Thymus (tissue), 11 donors: Measurements from ENCODE around the gene TTLL1. TPM values are rescaled to one million over a fixed set of nuclear protein-coding genes. Genes with fewer than 3 reads are reported as not detected.
"Not testable (repeated sequence)": the region's sequence is repeated elsewhere in the genome, so short reads cannot be mapped to it uniquely, and the experiment has no call there.

Experiments
- DNase-seq, 9 donors: peaks; one replicate each; pipeline ENCODE4 v3.0.0-alpha.2; 2013; ENCODE audit warnings: low spot score in 9 of 9, low read depth in 6 of 9, missing footprints in 1 of 9
- H3K27ac ChIP-seq, 2 donors: one replicate each; pipeline ENCODE4 v1.5.1; 2013; ENCODE audit warnings: control low read depth in 1 of 2, low read depth in 1 of 2, low read length in 1 of 2, mild to moderate bottlenecking in 1 of 2, moderate library complexity in 1 of 2
- H3K27me3 ChIP-seq, 2 donors: one replicate each; pipeline ENCODE4 v1.5.1; 2013; ENCODE audit warnings: low read length in 1 of 2; ENCODE audit not compliant: control insufficient read depth in 2 of 2, insufficient read depth in 1 of 2
- H3K36me3 ChIP-seq, 2 donors: one replicate each; pipeline ENCODE4 v1.5.1; 2013; ENCODE audit warnings: low read length in 1 of 2, mild to moderate bottlenecking in 1 of 2, moderate library complexity in 1 of 2; ENCODE audit not compliant: control insufficient read depth in 2 of 2, insufficient read depth in 2 of 2
- H3K4me1 ChIP-seq, 2 donors: one replicate each; pipeline ENCODE4 v1.5.1; 2013; ENCODE audit warnings: low read length in 2 of 2; ENCODE audit not compliant: control insufficient read depth in 2 of 2, insufficient read depth in 2 of 2
- H3K4me3 ChIP-seq, 2 donors: one replicate each; pipeline ENCODE4 v1.5.1; 2013; ENCODE audit warnings: low read length in 2 of 2, control low read depth in 1 of 2, mild to moderate bottlenecking in 1 of 2
- H3K9me3 ChIP-seq, 2 donors: one replicate each; pipeline ENCODE4 v1.5.1; 2013; ENCODE audit warnings: low read length in 1 of 2, mild to moderate bottlenecking in 1 of 2; ENCODE audit not compliant: control insufficient read depth in 2 of 2, insufficient read depth in 1 of 2
- WGBS: extraction: QIAGEN DNeasy Blood & Tissue Kit; methylation state at CpG from one replicate; pipeline ENCODE4 v1.1.7; 2013; 5-methylcytosine and 5-hydroxymethylcytosine counted together
- polyA plus RNA-seq: library from polyadenylated mRNA; stranded (reverse); fragments of 200-250 nt; gene quantifications from one replicate; pipeline ENCODE4 v1.2.3, GENCODE V29; 2013
- total RNA-seq: library from RNA; stranded (reverse); fragments of 120-200 nt; gene quantifications from one replicate; pipeline ENCODE4 v1.2.4, GENCODE V29; 2013
- donor health status: healthy.

TTLL1 gene
- total and polyA plus RNA-seq, 2 donors, result 8.4 to 10.2 TPM

DNA sequence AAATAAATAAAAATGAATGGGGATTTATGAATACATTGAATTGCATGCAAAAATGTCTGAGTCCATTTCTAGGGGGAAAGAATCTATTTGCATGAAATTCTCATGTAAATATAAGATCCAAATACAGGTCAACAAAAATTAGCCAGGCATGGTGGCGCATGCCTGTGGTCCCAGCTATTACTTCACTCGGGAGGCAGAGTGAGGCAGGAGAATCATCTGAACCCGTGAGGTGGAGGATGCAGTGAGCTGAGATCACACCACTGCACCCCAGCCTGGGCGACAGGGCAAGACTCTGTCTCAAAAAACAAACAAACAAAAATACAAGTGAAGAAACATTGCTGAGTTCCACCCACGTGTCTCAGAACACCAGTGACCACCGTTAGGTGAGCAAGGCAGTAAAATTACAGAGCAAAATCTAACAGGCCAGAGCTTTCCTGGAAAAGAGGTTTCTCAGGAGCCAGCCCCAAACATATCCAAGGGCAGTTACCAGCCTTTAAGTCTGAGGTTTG lies 91.6 kb downstream of the TTLL1 start:
- no peak for DNase-seq
- 80% methylated on average over 6 of the region's 6 CpGs for WGBS
- H3K9me3 ChIP-seq, result peaks cover 0 to 10% of the 10 kb centered on the region in 2 donors
- peaks cover 8 to 33% of the 10 kb centered on the region in 2 donors for H3K4me1 ChIP-seq
- no peaks in the 10 kb centered on the region for H3K27me3 ChIP-seq
- no peak overlapping the region for H3K27ac ChIP-seq
- no peaks in the 10 kb centered on the region for H3K36me3 ChIP-seq
- H3K4me3 ChIP-seq, result no peak overlapping the region

DNA sequence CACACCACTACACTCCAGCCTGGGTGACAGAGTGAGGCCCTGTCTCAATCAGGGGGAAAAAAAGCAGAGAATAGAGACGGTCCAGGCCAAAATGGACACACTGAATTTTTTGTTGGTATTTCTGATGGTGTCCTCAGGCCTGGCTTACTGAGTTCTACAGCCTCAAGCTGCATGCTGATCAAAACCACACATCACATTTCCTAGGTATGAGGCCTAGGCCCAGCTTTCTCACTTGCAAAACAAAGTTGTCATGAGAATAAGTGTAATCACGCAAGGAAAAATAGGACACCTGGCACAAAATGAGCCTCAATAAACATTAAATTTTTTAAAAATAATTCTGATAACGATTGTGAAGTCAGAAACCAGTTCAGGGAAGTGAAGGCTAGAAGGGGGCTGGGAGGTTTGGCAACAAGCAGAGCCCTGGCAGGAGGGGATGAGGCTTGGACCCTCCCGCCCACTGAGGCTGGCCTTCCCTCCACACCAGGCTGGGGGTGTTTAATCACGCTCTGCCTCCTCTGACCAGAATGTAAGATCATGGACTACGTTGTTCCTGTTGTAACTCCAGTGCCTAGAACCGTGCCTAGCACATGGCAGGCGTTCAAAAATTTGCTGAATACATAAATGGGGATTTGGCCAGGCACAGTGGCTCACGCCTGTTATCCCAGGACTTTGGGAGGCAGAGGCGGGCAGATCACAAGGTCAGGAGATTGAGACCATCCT lies 92.4 kb downstream of the TTLL1 start:
- H3K9me3 ChIP-seq, result peaks cover 0 to 10% of the 10 kb centered on the region in 2 donors
- no peak for DNase-seq
- no peak overlapping the region for H3K4me3 ChIP-seq
- no peaks in the 10 kb centered on the region for H3K27me3 ChIP-seq
- peaks cover 7 to 29% of the 10 kb centered on the region in 2 donors for H3K4me1 ChIP-seq
- no peak overlapping the region for H3K27ac ChIP-seq
- no peaks in the 10 kb centered on the region for H3K36me3 ChIP-seq
- WGBS, result 94% methylated on average over 10 of the region's 10 CpGs

DNA sequence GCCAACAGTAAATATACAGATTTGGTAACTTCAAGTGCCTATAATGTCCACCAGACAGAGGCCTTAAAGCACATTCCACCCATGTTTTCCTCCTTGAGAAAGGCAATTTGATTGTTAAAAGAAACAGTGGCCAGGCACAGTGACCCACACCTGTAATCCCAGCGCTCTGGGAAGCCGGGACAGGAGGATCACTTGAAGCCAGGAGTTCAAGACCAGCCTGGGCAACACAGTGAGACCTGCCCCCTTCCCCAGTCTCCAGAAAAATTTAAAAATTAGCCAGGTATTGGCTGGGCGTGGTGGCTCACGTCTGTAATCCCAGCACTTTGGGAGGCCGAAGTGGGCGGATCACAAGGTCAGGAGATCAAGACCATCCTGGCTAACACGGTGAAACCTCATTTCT lies 93.5 kb downstream of the TTLL1 start:
- H3K27ac ChIP-seq, result peak overlapping the region in 1 of 2 donors; percentile 21
- peaks cover 0 to 18% of the 10 kb centered on the region in 2 donors for H3K4me1 ChIP-seq
- not testable (repeated sequence) for H3K27me3 ChIP-seq, H3K36me3 ChIP-seq, DNase-seq, H3K4me3 ChIP-seq
- H3K9me3 ChIP-seq, result peaks cover 0 to 10% of the 10 kb centered on the region in 2 donors
- 83% methylated on average over 7 of the region's 7 CpGs for WGBS

DNA sequence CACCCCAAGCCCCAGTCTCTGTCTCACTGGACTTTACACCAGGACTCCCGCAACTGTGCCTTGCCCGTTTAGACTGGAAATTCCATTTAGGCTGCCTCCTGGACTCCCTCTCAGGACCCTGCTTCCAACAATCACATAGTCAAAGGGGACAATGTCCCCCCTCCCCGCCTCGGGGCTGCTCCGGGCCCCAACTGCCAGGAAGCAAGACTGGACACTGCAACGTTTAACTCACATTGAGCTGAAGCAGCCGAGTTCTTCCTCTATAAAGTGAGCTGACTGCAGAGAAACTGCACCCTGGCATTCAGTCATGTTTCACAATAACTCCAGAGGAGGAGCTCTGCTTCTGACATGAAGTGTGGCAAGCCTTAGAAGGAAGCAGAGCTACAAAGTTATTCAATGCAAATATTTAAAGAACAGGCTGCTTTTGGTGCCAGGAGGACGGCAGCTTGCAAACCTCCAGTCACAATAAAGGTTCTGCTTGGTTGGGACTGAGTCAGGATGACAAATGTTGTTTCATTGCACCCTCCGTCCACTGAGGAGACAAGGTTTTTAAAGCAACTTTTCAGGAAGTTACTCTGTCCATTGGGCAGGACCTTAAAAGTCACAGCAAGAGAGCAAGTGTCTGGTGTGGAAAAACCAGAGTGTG lies 94.2 kb downstream of the TTLL1 start:
- DNase-seq, result peak in 1 of 9 donors; percentile 31
- peaks cover 0 to 10% of the 10 kb centered on the region in 2 donors for H3K9me3 ChIP-seq
- peak overlapping the region; percentile 22 to 23 for H3K27ac ChIP-seq
- WGBS, result 70% methylated on average over 9 of the region's 9 CpGs
- no peak overlapping the region for H3K4me3 ChIP-seq
- H3K27me3 ChIP-seq, result no peaks in the 10 kb centered on the region
- peaks cover 0 to 12% of the 10 kb centered on the region in 2 donors for H3K4me1 ChIP-seq
- H3K36me3 ChIP-seq, result no peaks in the 10 kb centered on the region

DNA sequence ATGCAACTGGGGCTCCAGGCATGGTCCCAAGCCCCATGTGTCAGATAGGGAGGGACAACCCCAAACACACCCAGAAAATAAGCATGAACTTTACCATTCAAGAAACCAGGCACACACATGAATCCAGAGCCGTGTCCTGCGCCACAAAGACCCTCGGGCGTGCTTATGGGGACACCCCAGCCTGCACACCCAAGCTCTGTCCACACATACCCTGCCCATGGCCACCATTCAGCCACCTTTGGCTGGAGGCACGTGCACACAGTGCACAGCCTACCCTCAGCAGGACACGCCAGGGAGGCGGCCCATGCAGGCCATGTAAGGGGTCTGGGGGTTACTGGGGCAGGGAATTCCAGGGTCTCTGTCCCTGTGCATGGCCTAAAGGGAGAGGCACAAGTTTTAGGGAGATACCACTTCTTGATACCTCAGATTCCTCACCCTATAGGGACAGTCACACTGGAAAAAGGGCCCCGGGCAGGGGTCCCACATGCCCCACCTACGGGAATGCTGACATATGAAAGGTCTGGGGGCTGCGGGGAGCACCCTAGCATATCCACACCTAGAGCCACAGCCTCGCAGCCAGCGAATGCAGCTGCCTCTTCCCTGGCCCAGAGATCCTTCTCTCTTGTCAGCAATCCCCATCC lies 94.8 kb downstream of the TTLL1 start:
- no peak for DNase-seq
- Histone ChIP-seq H3K27ac (peak overlapping the region; percentile 22 to 23), H3K36me3 (no peaks in the 10 kb centered on the region), H3K27me3 (no peaks in the 10 kb centered on the region), H3K4me3 (no peak overlapping the region), H3K9me3 (peaks cover 0 to 7% of the 10 kb centered on the region in 2 donors), H3K4me1 (peaks cover 0 to 11% of the 10 kb centered on the region in 2 donors)
- WGBS, result 90% methylated on average over 12 of the region's 12 CpGs

DNA sequence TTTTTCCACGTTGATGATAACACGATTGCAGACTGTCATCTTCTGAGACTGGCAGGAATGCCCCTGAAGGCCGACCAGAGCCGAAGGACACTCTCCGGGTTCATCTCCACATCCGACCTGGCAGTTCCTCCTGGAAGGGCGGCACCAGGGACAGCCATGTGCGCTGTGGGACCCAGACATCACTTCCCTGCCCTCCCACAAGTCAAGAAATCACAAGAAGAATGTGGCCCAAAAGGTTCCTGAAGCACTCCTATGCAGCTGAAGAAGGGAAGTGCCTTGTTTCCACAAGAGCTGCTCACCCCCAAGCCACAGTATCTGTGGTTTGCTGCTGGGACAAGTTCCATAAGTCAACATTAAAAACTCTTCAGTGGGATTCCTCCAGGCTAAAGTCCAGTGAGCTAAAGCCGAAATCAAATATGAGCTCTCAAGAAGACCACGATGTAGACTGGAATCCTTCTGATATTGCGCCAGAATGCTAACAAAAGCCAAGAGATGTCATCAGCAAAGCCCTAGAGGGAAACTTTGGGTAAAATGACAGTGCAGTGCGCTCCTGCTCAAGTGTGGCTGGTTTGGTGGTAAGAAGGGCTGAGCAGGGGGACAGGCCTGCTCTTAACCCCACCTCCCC lies 95.4 kb downstream of the TTLL1 start:
- Histone ChIP-seq H3K4me1 (peaks cover 0 to 11% of the 10 kb centered on the region in 2 donors), H3K4me3 (no peak overlapping the region), H3K9me3 (peaks cover 0 to 3% of the 10 kb centered on the region in 2 donors), H3K27me3 (no peaks in the 10 kb centered on the region), H3K36me3 (no peaks in the 10 kb centered on the region), H3K27ac (no peak overlapping the region)
- 93% methylated on average over 12 of the region's 12 CpGs for WGBS
- DNase-seq, result no peak

DNA sequence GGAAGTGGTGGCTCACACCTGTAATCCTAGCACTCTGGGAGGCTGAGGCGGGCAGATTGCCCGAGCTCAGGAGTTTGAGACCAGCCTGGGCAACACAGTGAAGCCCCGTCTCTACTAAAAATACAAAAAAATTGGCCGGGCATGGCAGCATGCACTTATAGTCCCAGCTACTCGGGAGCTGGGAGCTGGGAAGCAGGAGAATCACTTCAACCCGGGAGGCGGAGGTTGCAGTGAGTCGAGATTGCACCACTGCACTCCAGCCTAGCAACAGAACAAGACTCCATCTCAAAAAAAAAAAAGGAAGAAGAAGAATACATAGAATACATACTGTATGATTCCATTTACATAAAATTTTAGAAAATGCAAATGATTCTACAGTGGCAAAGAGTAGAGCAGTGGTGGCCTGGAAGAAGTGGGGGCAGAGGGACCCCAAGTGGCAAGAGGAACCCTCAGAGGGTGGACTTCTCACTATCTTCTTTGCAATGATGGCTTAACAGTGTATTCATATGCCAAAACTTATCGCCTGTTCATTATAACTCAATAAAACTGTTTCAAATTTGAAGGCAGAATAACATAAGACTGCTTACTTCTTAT lies 96.2 kb downstream of the TTLL1 start:
- H3K27me3 ChIP-seq, result no peaks in the 10 kb centered on the region
- H3K9me3 ChIP-seq, result no peaks in the 10 kb centered on the region
- H3K36me3 ChIP-seq, result no peaks in the 10 kb centered on the region
- no peak overlapping the region for H3K27ac ChIP-seq
- no peak for DNase-seq
- peaks cover 0 to 11% of the 10 kb centered on the region in 2 donors for H3K4me1 ChIP-seq
- 86% methylated on average over 9 of the region's 9 CpGs for WGBS
- H3K4me3 ChIP-seq, result no peak overlapping the region

DNA sequence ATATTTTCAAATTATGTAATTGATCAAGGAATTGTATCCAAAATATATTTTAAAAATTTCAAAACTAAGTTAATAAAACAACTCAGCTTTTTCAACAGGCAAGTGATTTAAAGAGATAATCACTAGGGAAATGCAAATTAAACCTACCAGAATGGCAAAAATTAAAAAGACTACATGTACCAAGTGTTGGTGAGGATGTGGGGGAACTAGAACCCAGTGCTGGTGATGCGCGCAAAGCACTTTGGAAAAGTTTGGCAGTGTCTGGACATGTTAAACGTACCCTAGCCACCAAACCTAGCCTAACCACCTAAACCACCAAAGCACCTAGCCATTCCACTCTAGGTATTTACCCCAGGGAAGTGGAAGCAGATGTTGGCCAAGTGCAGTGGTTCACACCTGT lies 97.1 kb downstream of the TTLL1 start:
- 96% methylated on average over 3 of the region's 3 CpGs for WGBS
- DNase-seq, result no peak

More for the DNA sequence above, 97.1 kb downstream of the TTLL1 start:
- Histone ChIP-seq H3K36me3 (no peaks in the 10 kb centered on the region), H3K4me1 (peaks cover 0 to 11% of the 10 kb centered on the region in 2 donors), H3K27me3 (no peaks in the 10 kb centered on the region), H3K4me3 (no peak overlapping the region), H3K9me3 (no peaks in the 10 kb centered on the region), H3K27ac (no peak overlapping the region)
